Measurements from ENCODE around the gene LRMDA.

LRMDA gene

GRCh38 chr10:76306856-76307255 is 875.4 kb downstream of the LRMDA start:
- DNase-seq (ENCODE audit: low read depth), result no peak

- DNase-seq (ENCODE audit: low read depth), result no peak
Observed at GRCh38 chr10:76309070-76309469, 877.6 kb downstream of the LRMDA start.

GRCh38 chr10:76309741-76310587 is 878.5 kb downstream of the LRMDA start:
- DNase-seq (ENCODE audit: low read depth), result no peak

- DNase-seq (ENCODE audit: low read depth), result no peak
Observed at GRCh38 chr10:76310588-76311080, 879.2 kb downstream of the LRMDA start.

- DNase-seq (ENCODE audit: low read depth), result no peak
Observed at GRCh38 chr10:76311752-76312636, 880.6 kb downstream of the LRMDA start.

GRCh38 chr10:76315240-76315639 is 883.8 kb downstream of the LRMDA start:
- no peak for DNase-seq (ENCODE audit: low read depth)

GRCh38 chr10:76316234-76316633 is 884.8 kb downstream of the LRMDA start:
- no peak for DNase-seq (ENCODE audit: low read depth)

GRCh38 chr10:76317078-76317477 is 885.7 kb downstream of the LRMDA start:
- no peak for DNase-seq (ENCODE audit: low read depth)

GRCh38 chr10:76318211-76318610 is 886.8 kb downstream of the LRMDA start:
- no peak for DNase-seq (ENCODE audit: low read depth)

- DNase-seq (ENCODE audit: low read depth), result no peak
Observed at GRCh38 chr10:76319661-76320060, 888.2 kb downstream of the LRMDA start.

- DNase-seq (ENCODE audit: low read depth), result no peak
Observed at GRCh38 chr10:76324283-76324682, 892.9 kb downstream of the LRMDA start.

- no peak for DNase-seq (ENCODE audit: low read depth)
Observed at GRCh38 chr10:76327441-76327840, 896.0 kb downstream of the LRMDA start.

- DNase-seq (ENCODE audit: low read depth), result no peak
Observed at GRCh38 chr10:76328348-76328747, 896.9 kb downstream of the LRMDA start.

- DNase-seq (ENCODE audit: low read depth), result no peak
Observed at GRCh38 chr10:76329891-76330575, 898.6 kb downstream of the LRMDA start.

GRCh38 chr10:76331742-76332141 is 900.3 kb downstream of the LRMDA start:
- DNase-seq (ENCODE audit: low read depth), result no peak

- DNase-seq (ENCODE audit: low read depth), result no peak
Observed at GRCh38 chr10:76333326-76333725, 901.9 kb downstream of the LRMDA start.

GRCh38 chr10:76333796-76334195 is 902.4 kb downstream of the LRMDA start:
- no peak for DNase-seq (ENCODE audit: low read depth)

- DNase-seq (ENCODE audit: low read depth), result no peak
Observed at GRCh38 chr10:76334255-76334654, 902.8 kb downstream of the LRMDA start.

GRCh38 chr10:76336213-76336963 is 905.0 kb downstream of the LRMDA start:
- DNase-seq (ENCODE audit: low read depth), result no peak

GRCh38 chr10:76337641-76338040 is 906.2 kb downstream of the LRMDA start:
- DNase-seq (ENCODE audit: low read depth), result no peak

GRCh38 chr10:76338187-76338586 is 906.8 kb downstream of the LRMDA start:
- DNase-seq (ENCODE audit: low read depth), result no peak

- no peak for DNase-seq (ENCODE audit: low read depth)
Observed at GRCh38 chr10:76341740-76342139, 910.3 kb downstream of the LRMDA start.
